ENCODE data around the gene CNTN5. TPM values are rescaled to one million over a fixed set of nuclear protein-coding genes. Genes with fewer than 3 reads are reported as not detected.

The CNTN5 gene
- total RNA-seq, 4 donors from 2014 or later: not detected

DNA sequence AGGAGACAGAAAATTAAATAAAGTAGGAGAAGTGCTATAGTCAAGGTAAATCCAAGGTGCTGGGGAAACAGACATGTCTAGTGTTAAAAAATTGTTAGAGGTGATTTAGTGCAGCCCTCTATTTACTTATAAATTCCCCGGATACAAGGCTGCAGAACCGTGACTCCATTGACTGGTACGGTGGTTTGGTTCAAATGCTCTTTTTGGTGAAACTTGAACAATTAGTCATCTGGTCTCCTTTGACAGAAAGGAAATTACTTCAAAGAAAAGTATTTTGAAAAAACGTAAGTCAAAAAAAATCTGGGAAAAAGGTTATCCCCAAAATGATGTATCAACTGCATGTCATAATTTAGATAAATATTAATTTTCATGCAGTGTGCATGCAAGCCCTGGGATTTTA lies 399.2 kb downstream of the CNTN5 start:
- 62 to 70% methylated on average over 4 of the region's 4 CpGs for WGBS, 2 donors
- intact Hi-C loops (cut with DNase I; ENCODE audit: low total_unique reads): no loop called here
- no peak overlapping the region for H3K4me3 ChIP-seq (ENCODE audit: low read depth, poor library complexity, severe bottlenecking)
- TF ChIP-seq, protein P1, sequence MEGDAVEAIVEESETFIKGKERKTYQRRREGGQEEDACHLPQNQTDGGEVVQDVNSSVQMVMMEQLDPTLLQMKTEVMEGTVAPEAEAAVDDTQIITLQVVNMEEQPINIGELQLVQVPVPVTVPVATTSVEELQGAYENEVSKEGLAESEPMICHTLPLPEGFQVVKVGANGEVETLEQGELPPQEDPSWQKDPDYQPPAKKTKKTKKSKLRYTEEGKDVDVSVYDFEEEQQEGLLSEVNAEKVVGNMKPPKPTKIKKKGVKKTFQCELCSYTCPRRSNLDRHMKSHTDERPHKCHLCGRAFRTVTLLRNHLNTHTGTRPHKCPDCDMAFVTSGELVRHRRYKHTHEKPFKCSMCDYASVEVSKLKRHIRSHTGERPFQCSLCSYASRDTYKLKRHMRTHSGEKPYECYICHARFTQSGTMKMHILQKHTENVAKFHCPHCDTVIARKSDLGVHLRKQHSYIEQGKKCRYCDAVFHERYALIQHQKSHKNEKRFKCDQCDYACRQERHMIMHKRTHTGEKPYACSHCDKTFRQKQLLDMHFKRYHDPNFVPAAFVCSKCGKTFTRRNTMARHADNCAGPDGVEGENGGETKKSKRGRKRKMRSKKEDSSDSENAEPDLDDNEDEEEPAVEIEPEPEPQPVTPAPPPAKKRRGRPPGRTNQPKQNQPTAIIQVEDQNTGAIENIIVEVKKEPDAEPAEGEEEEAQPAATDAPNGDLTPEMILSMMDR (IDR thresholded peaks at IDR 0.05): no peak
- no peak for TF ChIP-seq POLR2A (IDR thresholded peaks at IDR 0.05)
- no peak for DNase-seq (ENCODE audit: low spot score in 2 of 2)

DNA sequence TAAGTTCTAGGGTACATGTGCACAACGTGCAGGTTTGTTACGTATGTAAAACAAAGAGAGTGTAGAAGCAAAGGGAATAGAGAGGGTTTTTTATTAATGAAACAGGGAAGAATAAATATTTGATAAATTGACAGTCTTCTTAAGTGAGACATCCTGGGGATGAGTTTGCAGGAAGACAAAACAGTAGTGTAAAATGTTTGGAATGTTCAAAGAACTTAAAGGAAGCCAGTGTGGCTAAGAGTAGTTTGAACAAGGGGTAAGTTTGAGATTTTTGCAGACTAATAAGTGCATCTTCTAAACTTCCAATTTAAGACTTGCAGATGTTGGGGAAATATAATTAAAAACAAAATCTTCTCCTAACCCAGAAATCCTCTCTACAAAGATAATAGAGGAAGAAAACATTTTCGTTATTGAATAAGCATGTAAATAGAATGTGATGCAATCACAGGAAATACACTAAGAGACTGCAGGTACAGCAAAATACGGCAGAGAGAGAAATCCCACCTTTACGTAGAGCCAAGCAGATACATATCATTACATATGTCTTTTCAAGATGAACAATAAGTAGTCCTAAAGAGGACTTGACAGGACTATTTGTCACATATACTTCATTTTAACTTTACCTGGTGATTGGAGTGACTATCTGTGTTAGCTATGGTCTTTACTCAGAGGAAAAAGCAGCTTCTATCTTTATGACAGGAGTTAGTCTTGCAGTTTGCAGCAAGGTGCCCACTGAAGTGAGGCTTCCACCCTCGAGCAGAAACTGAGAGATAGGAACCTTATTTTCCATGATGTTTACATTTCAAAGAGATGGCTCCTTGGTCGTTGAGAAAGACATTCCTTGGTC lies 402.1 kb downstream of the CNTN5 start:
- no peak for DNase-seq (ENCODE audit: low spot score in 2 of 2)
- TF ChIP-seq, protein P1 (IDR thresholded peaks at IDR 0.05): no peak
- no peak for TF ChIP-seq POLR2A (IDR thresholded peaks at IDR 0.05)
- H3K4me3 ChIP-seq (ENCODE audit: low read depth, poor library complexity, severe bottlenecking): no peak overlapping the region
- 29 to 33% methylated on average over 7 of the region's 7 CpGs for WGBS, 2 donors
- intact Hi-C loops (cut with DNase I; ENCODE audit: low total_unique reads): no loop called here

DNA sequence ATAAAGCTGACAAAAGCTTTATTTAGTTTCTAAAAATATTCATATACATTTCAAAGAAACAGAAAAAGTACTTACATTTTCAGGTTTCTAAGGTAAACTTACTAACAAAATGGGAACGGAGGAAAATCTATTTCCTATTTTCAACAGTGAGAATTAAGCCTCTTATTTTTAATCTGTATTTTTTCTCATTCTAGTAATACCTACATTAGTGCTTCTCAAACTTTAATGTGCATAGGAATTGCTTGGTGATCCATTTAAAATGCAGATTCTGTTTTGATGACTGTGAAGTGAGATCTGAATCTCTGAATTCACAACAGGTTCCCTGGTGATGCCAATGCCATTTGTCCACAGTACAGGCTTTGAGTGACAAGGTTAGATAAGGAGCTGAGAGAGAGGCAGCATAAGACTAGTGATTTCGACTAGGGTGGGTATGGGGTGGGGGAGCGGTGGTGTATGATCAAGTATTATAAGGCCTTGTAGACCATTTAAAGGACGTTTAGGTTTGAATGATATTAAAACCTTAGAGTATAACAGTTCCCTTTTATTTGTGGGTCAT lies 402.8 kb downstream of the CNTN5 start:
- intact Hi-C loops (cut with DNase I; ENCODE audit: low total_unique reads): no loop called here
- TF ChIP-seq, protein P1 (IDR thresholded peaks at IDR 0.05): no peak
- no peak for TF ChIP-seq POLR2A (IDR thresholded peaks at IDR 0.05)

DNA sequence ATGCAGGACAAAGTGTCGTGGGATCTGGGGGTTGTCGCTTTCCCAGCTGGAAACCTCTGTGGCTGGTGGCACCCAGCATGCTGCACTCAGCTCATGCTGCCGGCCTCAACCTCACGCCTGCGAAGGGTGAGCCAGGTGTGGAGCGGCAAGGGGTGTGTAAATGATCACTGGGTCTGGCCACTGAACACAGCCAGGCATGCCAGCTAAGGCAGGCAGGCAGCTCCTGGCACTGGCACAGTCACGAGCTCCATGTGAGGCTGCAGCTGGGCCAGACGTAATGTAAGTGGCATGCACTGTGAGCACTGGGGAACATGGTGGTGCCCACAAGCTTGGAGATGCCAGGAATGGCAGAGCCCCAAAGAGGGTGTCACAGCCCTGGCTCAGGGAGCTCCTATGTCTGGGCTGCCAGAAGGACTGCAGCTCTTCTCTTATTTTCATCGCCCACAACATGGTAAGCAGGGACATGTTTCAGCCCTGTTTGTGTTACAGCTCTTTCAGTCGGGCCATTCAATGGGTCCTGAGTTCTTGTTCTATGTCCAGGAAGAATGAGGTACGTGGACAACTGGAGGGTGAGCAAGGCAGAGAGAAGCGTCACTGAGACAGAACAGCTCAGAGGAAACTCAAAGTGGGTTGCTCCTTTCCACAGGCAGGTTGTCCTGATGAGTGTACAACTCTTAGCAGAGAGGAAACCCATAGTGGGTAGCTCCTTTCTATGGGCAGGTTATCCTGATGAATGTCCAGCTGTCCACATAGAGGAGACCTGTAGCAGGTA lies 403.8 kb downstream of the CNTN5 start:
- 95 to 97% methylated on average over 12 of the region's 12 CpGs for WGBS, 2 donors
- intact Hi-C loops (cut with DNase I; ENCODE audit: low total_unique reads): no loop called here
- no peak overlapping the region for H3K4me3 ChIP-seq (ENCODE audit: low read depth, poor library complexity, severe bottlenecking)
- no peak for TF ChIP-seq POLR2A (IDR thresholded peaks at IDR 0.05)
- TF ChIP-seq, protein P1 (IDR thresholded peaks at IDR 0.05): no peak
- DNase-seq (ENCODE audit: low spot score in 2 of 2): no peak

More for the DNA sequence above, 402.8 kb downstream of the CNTN5 start:
- no peak for DNase-seq (ENCODE audit: low spot score in 2 of 2)
- WGBS, 2 donors: 42 to 43% methylated on average over 4 of the region's 4 CpGs
- H3K4me3 ChIP-seq (ENCODE audit: low read depth, poor library complexity, severe bottlenecking): no peak overlapping the region

DNA sequence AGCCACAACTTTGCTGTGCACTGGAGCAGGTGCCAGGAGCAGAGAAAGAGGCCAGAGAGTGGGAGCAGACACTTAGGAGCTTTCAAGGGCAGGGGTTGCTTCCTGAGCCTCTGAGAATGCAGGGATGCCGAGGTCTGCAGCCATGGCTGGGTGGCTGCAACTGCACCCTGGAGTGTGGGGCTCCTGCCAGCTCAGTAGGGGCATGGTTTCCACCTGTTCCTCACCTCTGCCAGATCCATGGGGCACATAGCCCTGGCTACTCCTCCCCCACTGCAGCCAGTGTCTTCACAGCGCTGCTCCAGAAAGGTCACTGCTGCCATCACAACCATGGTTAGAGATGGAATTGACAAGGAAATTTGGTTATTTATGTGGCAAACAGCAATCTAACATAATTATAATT lies 404.8 kb downstream of the CNTN5 start:
- 77 to 92% methylated on average over 2 of the region's 2 CpGs for WGBS, 2 donors
- H3K4me3 ChIP-seq (ENCODE audit: low read depth, poor library complexity, severe bottlenecking): no peak overlapping the region
- no peak for DNase-seq (ENCODE audit: low spot score in 2 of 2)
- no peak for TF ChIP-seq POLR2A (IDR thresholded peaks at IDR 0.05)
- TF ChIP-seq, protein P1 (IDR thresholded peaks at IDR 0.05): no peak
- intact Hi-C loops (cut with DNase I; ENCODE audit: low total_unique reads): no loop called here

Measured in lower leg skin (tissue), 4 donors.